HepG2 (cell line): Measurements from ENCODE around the gene TTLL10. TPM values are rescaled to one million over a fixed set of nuclear protein-coding genes. Genes with fewer than 3 reads are reported as not detected.

ENCODE experiments used
- GABPA ChIP-seq, 2 experiments: IDR thresholded peaks; 2 replicates each; pipeline ENCODE4 v1.6.1; 2011 to 2016; ENCODE audit warnings: low read depth in 2 of 2, low read length in 1 of 2, missing biosample characterization in 1 of 2, missing genetic modification characterization in 1 of 2
- LRRFIP1 ChIP-seq: sonication (generic); formaldehyde crosslinking; conservative IDR thresholded peaks from 2 replicates; pipeline ENCODE4 v1.4.0; 2020; ENCODE audit warnings: missing genetic modification reagents
- NFIB ChIP-seq: sonication (generic); formaldehyde crosslinking; IDR thresholded peaks from 2 replicates; pipeline ENCODE4 v1.9.0; 2021; ENCODE audit warnings: missing genetic modification reagents, mild to moderate bottlenecking, borderline replicate concordance
- ZFP37 ChIP-seq: sonication (generic); formaldehyde crosslinking; IDR thresholded peaks from 2 replicates; pipeline ENCODE4 v1.4.0; 2020; ENCODE audit warnings: missing genetic modification reagents, borderline replicate concordance
- ZNF207 ChIP-seq: fragments of 450-650 bp; IDR thresholded peaks from 2 replicates; pipeline ENCODE4 v1.6.1; 2016; ENCODE audit warnings: antibody characterized with exemption, borderline replicate concordance
- ZNF746 ChIP-seq: sonication (generic); formaldehyde crosslinking; IDR thresholded peaks from 2 replicates; pipeline ENCODE4 v1.8.0; 2022; ENCODE audit warnings: mild to moderate bottlenecking, missing genetic modification reagents
- ZNF782 ChIP-seq: sonication (generic); formaldehyde crosslinking; IDR thresholded peaks from 2 replicates; pipeline ENCODE4 v1.4.0; 2020; ENCODE audit warnings: missing genetic modification reagents, mild to moderate bottlenecking, borderline replicate concordance
- ZNF883 ChIP-seq: sonication (generic); formaldehyde crosslinking; IDR thresholded peaks from 2 replicates; pipeline ENCODE4 v1.5.1; 2020; ENCODE audit warnings: mild to moderate bottlenecking, missing genetic modification reagents; ENCODE audit errors: not compliant biosample characterization
- polyA plus RNA-seq, 8 experiments: library from polyadenylated mRNA; depleted of rRNA in 3 of 8; stranded (reverse) in 7 of 8; unstranded in 1 of 8; fragments of >200 nt; fragmentation: Illumina TruSeq in 4 of 8; extraction: Trizol in 4 of 8; gene quantifications; 2 replicates each; pipeline versions ENCODE4 v1.2.1 to v1.2.3, GENCODE V29; 2011 to 2016; ENCODE audit warnings: low read depth in 4 of 8, missing spikeins in 1 of 8, mixed read lengths in 1 of 8; ENCODE audit not compliant: insufficient read depth in 1 of 8
- total RNA-seq, 5 experiments: library from RNA; depleted of rRNA; stranded (reverse); fragments of >200 nt; fragmentation: Illumina TruSeq; extraction: Trizol; gene quantifications; 2 replicates each; pipeline ENCODE4 v1.2.3, GENCODE V29; 2016; ENCODE audit warnings: low read depth in 1 of 5
- TF ChIP-seq, protein P1 (sequence below): sonication (generic); formaldehyde crosslinking; IDR thresholded peaks from 2 replicates; pipeline ENCODE4 v1.4.0; 2020; ENCODE audit warnings: missing genetic modification reagents
- TF ChIP-seq, protein P2 (sequence below): sonication (generic); formaldehyde crosslinking; IDR thresholded peaks from 2 replicates; pipeline ENCODE4 v1.8.1; 2023; ENCODE audit warnings: mild to moderate bottlenecking, missing genetic modification reagents, borderline replicate concordance
- TF ChIP-seq, protein P3 (sequence below): sonication (generic); formaldehyde crosslinking; IDR thresholded peaks from 2 replicates; pipeline ENCODE4 v1.4.0; 2020; ENCODE audit warnings: mild to moderate bottlenecking, missing genetic modification reagents, borderline replicate concordance
- TF ChIP-seq, protein P4 (sequence below): IDR thresholded peaks from 2 replicates; pipeline ENCODE4 v1.6.1; 2016; ENCODE audit warnings: control low read depth
- TF ChIP-seq, protein P5 (sequence below): sonication (generic); formaldehyde crosslinking; IDR thresholded peaks from 2 replicates; pipeline ENCODE4 v1.8.0; 2022; ENCODE audit warnings: mild to moderate bottlenecking, missing genetic modification reagents

Gene TTLL10
- total and polyA plus RNA-seq, 2 of the 13 experiments (the other 11 are each of a cell fraction or from before 2014, with no cell fraction given) = not detected

GRCh38 chr1:1164701-1165451 lies 8.8 kb upstream of the TTLL10 start (continued):
- TF ChIP-seq, protein P1, sequence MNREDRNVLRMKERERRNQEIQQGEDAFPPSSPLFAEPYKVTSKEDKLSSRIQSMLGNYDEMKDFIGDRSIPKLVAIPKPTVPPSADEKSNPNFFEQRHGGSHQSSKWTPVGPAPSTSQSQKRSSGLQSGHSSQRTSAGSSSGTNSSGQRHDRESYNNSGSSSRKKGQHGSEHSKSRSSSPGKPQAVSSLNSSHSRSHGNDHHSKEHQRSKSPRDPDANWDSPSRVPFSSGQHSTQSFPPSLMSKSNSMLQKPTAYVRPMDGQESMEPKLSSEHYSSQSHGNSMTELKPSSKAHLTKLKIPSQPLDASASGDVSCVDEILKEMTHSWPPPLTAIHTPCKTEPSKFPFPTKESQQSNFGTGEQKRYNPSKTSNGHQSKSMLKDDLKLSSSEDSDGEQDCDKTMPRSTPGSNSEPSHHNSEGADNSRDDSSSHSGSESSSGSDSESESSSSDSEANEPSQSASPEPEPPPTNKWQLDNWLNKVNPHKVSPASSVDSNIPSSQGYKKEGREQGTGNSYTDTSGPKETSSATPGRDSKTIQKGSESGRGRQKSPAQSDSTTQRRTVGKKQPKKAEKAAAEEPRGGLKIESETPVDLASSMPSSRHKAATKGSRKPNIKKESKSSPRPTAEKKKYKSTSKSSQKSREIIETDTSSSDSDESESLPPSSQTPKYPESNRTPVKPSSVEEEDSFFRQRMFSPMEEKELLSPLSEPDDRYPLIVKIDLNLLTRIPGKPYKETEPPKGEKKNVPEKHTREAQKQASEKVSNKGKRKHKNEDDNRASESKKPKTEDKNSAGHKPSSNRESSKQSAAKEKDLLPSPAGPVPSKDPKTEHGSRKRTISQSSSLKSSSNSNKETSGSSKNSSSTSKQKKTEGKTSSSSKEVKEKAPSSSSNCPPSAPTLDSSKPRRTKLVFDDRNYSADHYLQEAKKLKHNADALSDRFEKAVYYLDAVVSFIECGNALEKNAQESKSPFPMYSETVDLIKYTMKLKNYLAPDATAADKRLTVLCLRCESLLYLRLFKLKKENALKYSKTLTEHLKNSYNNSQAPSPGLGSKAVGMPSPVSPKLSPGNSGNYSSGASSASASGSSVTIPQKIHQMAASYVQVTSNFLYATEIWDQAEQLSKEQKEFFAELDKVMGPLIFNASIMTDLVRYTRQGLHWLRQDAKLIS = no peak
- TF ChIP-seq, protein P2, sequence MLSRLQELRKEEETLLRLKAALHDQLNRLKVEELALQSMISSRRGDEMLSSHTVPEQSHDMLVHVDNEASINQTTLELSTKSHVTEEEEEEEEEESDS = no peak
- no peak for TF ChIP-seq GABPA (IDR thresholded peaks at IDR 0.05; ENCODE audit: low read depth, low read length)
- TF ChIP-seq GABPA (CRISPR knock-in tag; IDR thresholded peaks at IDR 0.05; ENCODE audit: low read depth) = no peak
- peak; percentile 54 for TF ChIP-seq ZNF883 (CRISPR knock-in tag)
- TF ChIP-seq, protein P3, sequence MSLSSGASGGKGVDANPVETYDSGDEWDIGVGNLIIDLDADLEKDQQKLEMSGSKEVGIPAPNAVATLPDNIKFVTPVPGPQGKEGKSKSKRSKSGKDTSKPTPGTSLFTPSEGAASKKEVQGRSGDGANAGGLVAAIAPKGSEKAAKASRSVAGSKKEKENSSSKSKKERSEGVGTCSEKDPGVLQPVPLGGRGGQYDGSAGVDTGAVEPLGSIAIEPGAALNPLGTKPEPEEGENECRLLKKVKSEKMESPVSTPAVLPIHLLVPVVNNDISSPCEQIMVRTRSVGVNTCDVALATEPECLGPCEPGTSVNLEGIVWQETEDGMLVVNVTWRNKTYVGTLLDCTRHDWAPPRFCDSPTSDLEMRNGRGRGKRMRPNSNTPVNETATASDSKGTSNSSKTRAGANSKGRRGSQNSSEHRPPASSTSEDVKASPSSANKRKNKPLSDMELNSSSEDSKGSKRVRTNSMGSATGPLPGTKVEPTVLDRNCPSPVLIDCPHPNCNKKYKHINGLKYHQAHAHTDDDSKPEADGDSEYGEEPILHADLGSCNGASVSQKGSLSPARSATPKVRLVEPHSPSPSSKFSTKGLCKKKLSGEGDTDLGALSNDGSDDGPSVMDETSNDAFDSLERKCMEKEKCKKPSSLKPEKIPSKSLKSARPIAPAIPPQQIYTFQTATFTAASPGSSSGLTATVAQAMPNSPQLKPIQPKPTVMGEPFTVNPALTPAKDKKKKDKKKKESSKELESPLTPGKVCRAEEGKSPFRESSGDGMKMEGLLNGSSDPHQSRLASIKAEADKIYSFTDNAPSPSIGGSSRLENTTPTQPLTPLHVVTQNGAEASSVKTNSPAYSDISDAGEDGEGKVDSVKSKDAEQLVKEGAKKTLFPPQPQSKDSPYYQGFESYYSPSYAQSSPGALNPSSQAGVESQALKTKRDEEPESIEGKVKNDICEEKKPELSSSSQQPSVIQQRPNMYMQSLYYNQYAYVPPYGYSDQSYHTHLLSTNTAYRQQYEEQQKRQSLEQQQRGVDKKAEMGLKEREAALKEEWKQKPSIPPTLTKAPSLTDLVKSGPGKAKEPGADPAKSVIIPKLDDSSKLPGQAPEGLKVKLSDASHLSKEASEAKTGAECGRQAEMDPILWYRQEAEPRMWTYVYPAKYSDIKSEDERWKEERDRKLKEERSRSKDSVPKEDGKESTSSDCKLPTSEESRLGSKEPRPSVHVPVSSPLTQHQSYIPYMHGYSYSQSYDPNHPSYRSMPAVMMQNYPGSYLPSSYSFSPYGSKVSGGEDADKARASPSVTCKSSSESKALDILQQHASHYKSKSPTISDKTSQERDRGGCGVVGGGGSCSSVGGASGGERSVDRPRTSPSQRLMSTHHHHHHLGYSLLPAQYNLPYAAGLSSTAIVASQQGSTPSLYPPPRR (CRISPR knock-in tag) = no peak; the same call in 1 of the 2 replicates
- TF ChIP-seq, protein P4, sequence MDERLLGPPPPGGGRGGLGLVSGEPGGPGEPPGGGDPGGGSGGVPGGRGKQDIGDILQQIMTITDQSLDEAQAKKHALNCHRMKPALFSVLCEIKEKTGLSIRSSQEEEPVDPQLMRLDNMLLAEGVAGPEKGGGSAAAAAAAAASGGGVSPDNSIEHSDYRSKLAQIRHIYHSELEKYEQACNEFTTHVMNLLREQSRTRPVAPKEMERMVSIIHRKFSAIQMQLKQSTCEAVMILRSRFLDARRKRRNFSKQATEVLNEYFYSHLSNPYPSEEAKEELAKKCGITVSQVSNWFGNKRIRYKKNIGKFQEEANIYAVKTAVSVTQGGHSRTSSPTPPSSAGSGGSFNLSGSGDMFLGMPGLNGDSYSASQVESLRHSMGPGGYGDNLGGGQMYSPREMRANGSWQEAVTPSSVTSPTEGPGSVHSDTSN (CRISPR knock-in tag) = no peak
- no peak for TF ChIP-seq ZNF782 (CRISPR knock-in tag)
- TF ChIP-seq ZNF207 = no peak
- no peak for TF ChIP-seq NFIB (CRISPR knock-in tag)
- TF ChIP-seq, protein P5, sequence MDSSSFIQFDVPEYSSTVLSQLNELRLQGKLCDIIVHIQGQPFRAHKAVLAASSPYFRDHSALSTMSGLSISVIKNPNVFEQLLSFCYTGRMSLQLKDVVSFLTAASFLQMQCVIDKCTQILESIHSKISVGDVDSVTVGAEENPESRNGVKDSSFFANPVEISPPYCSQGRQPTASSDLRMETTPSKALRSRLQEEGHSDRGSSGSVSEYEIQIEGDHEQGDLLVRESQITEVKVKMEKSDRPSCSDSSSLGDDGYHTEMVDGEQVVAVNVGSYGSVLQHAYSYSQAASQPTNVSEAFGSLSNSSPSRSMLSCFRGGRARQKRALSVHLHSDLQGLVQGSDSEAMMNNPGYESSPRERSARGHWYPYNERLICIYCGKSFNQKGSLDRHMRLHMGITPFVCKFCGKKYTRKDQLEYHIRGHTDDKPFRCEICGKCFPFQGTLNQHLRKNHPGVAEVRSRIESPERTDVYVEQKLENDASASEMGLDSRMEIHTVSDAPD = peak; percentile 26; the same call in 1 of the 2 replicates
- TF ChIP-seq ZNF746 = no peak
- no peak for TF ChIP-seq ZFP37 (CRISPR knock-in tag)
- no peak for TF ChIP-seq LRRFIP1 (CRISPR knock-in tag)
